Measurements from ENCODE around the gene TMEM247.

Gene TMEM247

DNA sequence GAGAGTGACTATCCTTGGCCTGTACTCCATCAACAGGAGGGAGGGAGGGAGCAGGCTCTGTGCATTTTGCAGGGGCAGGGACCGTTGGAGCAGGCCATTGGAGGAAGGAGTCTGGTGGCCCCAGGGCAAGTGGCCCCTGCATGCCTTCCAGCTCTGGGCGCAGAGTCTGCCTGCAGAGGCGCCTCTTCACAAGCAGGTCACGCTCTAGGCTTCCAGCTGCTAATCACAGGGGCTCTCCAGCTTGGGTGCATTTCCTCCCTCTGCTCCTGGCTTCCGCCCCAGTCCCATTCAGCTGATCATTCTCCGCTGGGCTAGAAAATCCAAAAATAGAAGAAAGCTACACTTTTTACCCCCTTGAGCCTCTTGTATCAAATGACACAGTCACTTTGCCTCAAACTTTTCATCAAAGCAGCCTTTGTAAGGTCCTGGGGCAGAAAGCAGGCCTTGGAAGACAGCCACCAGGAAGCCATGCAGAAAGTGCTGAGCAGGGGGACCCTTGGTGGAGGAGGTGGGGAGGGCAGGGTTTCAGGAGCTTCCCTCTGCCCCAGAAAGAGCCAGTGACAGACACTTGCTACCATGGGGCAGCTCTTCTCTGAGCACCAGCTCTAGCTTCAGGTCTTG is 11.3 kb downstream of the TMEM247 start:
- no peak for DNase-seq

- no peak for DNase-seq
These were observed 12.9 kb downstream of the TMEM247 start for GRCh38 chr2:46492301-46492700.

- DNase-seq, result no peak
These were observed 14.0 kb downstream of the TMEM247 start for GRCh38 chr2:46493241-46493970.

DNA sequence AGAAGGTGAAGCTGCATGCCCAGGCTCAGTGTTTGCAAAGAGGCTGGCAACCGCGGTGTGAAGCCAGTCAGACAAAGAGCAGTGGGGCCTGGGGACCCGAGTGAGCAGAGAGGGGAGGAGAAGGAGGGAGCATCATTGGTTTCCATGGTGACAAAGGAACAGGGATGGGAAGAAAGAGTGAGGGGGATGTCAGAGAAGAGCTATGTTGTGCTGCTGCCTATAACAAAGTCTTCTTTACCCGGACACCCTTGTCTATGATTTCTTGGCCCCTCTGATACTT is 14.5 kb downstream of the TMEM247 start:
- no peak for DNase-seq

- DNase-seq, result no peak
These were observed 15.2 kb downstream of the TMEM247 start for GRCh38 chr2:46494596-46494995.

- DNase-seq, result no peak
These were observed 16.1 kb downstream of the TMEM247 start for GRCh38 chr2:46495231-46496030.

- DNase-seq, result no peak
These were observed 18.4 kb downstream of the TMEM247 start for GRCh38 chr2:46497766-46498165.

- no peak for DNase-seq
These were observed 19.3 kb downstream of the TMEM247 start for GRCh38 chr2:46498681-46499080.

GRCh38 chr2:46499392-46499785 is 20.0 kb downstream of the TMEM247 start:
- no peak for DNase-seq

- DNase-seq, result no peak
These were observed 21.4 kb downstream of the TMEM247 start for GRCh38 chr2:46500801-46501200.

DNA sequence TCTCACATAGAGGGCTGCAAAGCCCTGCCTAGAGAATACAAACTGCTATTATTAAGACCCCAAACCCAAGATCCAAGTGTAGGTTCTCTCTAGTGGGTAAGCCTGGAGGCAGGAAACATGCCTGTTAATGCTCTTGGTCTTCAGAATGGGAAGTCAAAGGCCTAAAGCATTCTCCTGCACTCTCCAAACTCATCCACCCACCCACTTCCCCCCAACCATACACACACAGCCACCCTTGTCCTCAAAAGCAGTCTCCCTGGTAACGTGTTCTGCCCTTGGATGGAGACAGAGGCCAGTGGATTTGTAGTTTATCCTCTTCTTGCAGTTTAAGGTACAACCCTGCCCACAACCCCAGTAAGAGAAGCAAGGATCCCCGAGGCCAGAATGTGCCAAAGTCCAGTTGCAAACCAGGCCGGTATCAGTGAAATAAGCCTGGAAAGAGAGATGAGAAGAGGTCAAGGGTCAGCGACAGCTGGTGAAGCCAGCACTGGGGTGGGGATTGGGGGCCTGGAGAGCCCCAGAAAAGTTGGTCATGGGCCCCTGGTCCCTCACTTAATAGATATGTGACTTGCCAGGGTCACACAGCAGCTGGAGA is 23.0 kb downstream of the TMEM247 start:
- no peak for DNase-seq

GRCh38 chr2:46503686-46504085 is 24.3 kb downstream of the TMEM247 start:
- no peak for DNase-seq

GRCh38 chr2:46504221-46504620 is 24.9 kb downstream of the TMEM247 start:
- DNase-seq, result no peak

- no peak for DNase-seq
These were observed 25.5 kb downstream of the TMEM247 start for GRCh38 chr2:46504685-46505471.

GRCh38 chr2:46505472-46505783 is 26.1 kb downstream of the TMEM247 start:
- DNase-seq, result no peak

- DNase-seq, result no peak
These were observed 26.9 kb downstream of the TMEM247 start for GRCh38 chr2:46506131-46506706.

DNA sequence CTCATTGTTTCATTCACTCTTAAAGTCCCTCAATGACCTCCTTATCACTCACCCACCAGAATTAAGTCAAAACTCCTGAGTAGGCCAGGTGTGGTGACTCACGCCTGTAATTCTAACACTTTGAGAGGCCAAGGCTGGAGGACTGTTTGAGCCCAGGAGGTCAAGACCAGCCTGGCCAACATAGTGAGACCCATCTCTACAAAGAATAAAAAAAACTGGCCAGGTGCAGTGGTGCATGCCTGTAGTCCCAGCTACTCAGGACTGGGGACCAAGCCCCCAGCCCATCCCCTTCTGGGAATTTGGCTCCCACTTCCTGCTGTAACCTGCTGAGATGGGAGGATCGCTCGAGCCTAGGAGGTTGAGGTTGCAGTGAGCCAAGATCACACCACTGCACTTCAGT is 28.9 kb downstream of the TMEM247 start:
- no peak for DNase-seq

- no peak for DNase-seq
These were observed 29.4 kb downstream of the TMEM247 start for GRCh38 chr2:46508759-46509158.

DNA sequence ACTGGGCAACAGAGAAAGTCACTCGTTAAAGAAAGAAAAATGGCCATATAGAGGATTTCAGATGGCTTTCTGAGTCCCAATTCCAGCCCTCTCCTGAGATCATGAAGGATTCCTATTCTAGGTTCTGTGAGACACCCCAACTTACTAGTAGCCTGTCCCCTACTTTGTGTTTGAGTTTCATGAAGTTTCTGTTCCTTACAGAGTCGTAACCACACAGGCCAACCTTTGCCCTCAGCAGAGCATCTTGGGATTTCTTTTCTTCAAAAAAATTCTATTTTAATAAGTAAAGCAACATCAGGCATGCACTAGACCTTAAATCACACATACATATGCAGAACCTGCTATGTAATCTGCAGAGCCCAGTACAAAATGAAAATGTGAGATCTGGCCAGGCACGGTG is 30.4 kb downstream of the TMEM247 start:
- no peak for DNase-seq

- DNase-seq, result no peak
These were observed 31.3 kb downstream of the TMEM247 start for GRCh38 chr2:46510598-46511177.

- DNase-seq, result no peak
These were observed 32.8 kb downstream of the TMEM247 start for GRCh38 chr2:46512185-46512584.

GRCh38 chr2:46514738-46515137 is 35.4 kb downstream of the TMEM247 start:
- no peak for DNase-seq
